UCSD-AML1 (cell line): ENCODE results near the gene GBF1.

ENCODE experiments used
- DNase-seq: peaks from one replicate; lab custom pipeline; 2025; ENCODE audit not compliant: unreplicated experiment; lab: John Stamatoyannopoulos, UW

Gene GBF1

DNA sequence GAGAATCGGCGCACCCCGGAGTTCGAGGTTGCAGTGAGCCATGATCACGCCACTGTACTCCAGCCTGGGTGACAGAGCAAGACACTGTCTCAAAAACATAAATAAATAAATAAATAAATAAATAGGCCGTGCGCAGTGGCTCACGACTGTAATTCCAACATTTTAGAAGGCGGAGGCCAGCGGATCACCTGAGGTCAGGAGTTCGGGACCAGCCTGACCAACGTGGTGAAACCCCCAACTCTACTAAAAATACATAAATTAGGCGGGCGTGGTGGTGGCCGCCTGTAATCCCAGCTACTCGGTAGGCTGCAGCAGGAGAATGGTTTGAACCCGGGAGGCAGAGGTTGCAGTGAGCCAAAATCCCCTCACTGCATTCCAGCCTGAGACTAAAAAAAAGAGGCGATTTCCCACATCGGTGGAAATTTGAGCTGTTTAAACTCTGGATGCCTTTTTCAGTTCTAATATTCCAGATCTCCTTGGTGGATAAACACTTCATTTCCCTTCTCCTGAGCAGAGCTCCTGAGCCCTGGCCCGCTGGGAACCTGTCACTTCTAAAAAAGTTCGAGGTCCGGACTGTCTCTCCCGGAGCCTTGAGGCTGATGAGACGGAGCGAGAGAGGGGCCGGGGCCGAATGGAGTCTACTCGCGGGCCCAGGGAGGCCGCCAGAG lies 148.2 kb downstream of the GBF1 start:
- DNase-seq: no peak

DNA sequence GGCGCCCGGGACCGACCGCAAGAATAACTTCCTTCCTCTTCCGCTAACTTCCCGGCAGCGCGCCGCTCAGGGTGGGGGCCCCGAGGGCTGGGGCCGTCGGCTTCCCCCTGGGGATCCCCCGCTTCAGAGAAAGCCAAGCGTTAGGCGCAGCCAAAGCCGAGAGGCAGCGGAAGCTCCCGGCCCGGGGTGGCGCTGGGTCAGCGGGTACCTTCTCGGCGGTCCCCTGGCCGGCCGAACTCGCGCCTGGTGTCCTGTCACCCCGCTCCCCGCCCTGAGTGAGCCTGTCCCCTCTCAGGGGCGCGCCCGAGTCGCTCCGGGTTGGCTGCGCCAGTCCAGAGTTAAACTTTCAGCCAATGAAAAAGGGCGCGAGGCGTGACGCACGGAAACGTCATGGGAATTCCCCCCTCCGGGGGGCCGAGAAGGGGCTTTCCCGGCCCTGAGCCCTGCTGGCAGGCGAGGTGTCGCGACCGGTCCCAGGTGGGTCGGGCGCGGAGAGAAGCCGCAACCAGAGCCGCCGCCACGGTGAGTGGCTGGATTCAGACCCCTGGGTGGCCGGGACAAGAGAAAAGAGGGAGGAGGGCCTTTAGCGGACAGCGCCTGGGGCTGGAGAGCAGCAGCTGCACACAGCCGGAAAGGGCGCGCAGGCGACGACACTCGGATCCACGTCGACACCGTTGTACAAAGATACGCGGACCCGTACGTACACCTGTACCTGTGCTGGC lies 148.9 kb downstream of the GBF1 start:
- peak; percentile 95 for DNase-seq

DNA sequence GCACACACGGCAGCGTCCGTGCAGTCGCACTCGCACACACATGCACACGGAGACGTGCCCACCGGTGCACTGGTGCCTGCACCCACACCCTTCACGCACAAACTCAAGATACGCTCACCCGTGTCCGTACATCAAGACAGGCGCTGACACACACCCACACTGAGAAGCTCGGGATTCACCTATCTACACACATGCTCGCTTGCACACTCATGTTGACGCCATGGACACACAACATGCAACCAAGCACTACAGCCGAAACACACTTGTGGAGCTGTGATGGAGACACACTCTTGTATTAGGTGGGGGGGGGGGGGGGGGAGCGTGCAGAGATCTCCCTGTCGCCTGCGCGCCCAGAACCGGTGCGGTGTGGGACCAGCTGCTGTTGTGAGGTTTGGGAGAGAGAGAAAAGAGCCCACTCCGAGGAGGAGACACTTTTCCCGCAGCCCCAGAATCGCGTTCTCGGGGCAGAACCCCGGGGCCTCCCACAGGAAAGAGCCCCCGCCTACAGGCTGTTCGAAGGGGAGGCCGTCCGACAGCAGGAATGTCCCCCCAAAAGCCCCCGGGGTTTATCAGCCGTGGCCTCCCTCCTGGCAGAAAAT lies 149.6 kb downstream of the GBF1 start:
- DNase-seq: no peak

DNA sequence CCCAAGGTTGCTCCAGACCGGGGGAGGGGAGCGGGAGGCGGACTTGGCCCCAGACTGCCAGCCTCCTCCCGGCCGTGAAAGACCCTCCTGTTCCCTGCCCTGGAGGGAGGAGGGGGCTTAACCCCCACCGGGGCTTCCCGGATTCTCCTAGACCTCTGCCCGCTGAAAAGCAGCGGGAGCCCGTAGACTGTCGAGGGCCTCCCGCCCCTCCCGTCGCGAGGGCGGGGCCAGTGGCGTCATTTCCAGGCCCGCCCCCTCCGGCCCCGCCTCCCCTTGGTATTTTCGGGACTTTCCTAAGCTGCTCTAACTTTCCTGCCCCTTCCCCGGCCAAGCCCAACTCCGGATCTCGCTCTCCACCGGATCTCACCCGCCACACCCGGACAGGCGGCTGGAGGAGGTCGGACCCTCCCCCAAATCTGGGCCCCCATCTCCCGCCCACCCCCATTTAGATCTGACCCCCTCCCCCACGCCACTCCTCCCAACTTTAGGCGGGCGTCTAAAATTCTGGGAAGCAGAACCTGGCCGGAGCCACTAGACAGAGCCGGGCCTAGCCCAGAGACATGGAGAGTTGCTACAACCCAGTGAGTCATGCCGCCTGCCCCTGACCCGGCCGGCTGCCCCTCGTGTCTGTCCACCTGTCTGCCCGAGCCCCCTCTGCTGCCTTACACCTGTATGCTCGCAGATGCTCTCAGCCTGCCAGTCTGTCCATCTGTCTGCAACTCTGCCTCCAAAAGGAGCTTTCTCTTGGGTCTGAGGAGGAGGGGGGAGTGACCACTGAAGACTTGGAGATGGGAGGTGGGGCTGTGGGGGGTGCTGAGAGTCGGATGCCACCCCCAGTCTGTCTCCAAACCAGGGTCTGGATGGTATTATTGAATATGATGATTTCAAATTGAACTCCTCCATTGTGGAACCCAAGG lies 150.3 kb downstream of the GBF1 start, which contains the start of gene NFKB2:
TSS of gene NFKB2 (plus strand) at position 306 of the 917 bp plus-strand sequence. CDS start at position 561, 255 bp downstream.
- DNase-seq: peak; percentile 92

DNA sequence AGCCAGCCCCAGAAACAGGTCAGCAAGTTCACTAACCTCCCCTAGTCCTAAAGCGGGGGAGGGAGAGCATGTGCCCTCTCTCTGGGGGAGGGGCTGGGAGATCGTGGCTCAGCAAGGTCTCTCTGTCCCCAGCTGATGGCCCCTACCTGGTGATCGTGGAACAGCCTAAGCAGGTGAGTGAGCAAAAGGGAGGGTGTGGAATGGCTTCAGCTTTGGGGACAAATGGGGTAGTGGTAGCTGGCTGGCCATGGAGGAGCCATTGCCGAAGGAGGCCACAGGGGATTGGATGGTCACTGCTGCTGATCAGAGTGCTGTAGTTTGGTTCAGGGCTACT lies 151.0 kb downstream of the GBF1 start:
- DNase-seq: no peak

DNA sequence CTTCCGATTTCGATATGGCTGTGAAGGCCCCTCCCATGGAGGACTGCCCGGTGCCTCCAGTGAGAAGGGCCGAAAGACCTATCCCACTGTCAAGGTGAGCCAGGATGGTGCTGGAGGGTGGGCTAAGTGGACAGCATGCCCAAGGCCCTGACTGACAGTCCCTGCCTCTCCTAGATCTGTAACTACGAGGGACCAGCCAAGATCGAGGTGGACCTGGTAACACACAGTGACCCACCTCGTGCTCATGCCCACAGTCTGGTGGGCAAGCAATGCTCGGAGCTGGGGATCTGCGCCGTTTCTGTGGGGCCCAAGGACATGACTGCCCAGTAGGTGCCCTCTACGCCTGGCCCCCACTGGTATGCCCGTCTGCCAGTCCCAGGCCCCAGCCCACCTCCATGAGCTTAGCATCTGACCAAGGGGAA lies 151.4 kb downstream of the GBF1 start:
- DNase-seq: no peak

DNA sequence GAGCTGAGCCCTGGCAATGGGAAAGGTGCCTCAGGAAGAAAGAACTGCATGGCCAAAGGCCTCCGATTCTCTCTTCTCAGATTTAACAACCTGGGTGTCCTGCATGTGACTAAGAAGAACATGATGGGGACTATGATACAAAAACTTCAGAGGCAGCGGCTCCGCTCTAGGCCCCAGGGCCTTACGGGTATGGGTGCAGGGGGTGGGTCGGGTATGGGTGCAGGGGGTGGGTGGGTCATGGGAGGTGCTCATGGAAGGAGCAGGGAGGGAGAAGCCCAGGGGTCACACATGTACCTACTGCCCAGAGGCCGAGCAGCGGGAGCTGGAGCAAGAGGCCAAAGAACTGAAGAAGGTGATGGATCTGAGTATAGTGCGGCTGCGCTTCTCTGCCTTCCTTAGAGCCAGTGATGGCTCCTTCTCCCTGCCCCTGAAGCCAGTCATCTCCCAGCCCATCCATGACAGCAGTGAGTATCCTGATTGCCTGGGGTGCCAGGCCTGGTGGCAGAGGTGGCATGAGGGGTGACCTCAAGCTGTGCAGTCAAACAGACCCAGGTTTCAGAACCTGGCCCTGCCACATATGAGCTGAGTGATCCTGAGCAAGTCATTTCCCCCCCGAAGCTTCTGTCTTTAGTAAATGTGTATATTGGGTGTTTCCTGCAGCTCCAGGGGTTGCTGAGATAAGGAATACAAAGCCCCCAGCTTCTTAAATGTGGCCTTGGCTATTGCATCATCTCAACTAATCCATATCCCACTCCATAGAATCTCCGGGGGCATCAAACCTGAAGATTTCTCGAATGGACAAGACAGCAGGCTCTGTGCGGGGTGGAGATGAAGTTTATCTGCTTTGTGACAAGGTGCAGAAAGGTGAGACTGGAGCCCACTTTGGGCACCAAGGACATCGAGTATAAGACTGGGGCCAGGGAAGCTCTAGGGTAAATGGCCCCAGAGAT lies 152.2 kb downstream of the GBF1 start:
- DNase-seq: no peak

DNA sequence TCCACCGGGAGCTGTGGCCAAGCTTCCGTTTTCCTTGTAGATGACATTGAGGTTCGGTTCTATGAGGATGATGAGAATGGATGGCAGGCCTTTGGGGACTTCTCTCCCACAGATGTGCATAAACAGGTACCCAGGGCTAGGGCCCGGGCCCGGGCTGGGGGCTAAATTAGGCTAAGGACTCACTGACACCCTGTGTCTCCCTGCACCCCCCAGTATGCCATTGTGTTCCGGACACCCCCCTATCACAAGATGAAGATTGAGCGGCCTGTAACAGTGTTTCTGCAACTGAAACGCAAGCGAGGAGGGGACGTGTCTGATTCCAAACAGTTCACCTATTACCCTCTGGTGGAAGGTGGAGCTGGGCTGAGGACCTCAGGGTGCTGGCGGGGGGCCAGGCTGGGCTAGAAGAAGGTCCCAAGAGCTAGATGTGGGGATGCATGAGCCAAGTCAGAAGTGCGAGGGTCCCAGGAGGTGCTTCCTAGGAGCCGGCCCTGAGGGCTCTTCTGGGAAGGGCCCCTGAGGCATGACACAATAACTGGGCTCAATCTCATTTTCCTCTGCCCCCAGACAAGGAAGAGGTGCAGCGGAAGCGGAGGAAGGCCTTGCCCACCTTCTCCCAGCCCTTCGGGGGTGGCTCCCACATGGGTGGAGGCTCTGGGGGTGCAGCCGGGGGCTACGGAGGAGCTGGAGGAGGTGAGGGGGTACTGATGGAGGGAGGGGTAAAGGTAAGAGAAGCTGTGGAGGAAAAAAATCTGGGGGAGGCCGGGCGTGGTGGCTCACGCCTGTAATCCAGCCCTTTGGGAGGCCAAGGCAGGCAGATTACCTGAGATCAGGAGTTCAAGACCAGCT lies 153.1 kb downstream of the GBF1 start:
- DNase-seq: no peak

DNA sequence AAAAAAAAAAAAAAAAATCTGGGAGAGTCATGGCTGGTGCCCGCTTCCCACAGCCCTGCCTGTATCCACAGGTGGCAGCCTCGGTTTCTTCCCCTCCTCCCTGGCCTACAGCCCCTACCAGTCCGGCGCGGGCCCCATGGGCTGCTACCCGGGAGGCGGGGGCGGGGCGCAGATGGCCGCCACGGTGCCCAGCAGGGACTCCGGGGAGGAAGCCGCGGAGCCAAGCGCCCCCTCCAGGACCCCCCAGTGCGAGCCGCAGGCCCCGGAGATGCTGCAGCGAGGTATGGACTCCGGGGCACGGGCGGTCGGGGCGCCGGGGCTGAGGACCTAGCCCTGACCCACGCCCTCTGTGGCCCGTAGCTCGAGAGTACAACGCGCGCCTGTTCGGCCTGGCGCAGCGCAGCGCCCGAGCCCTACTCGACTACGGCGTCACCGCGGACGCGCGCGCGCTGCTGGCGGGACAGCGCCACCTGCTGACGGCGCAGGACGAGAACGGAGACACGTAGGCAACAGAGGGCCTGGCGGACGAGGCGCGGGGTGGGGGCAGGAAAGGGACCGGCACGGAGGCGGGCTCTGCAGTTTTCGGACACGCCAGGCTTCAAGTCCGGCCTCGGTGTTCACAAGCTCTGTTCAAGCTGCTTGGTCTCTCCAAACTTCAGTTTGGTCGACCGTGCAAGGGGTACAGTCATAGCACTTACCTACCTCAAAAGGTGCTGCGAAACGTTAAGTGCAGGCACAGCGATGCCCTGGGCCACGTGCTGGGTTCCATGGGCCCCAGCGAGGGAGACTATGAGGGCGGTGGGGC lies 154.1 kb downstream of the GBF1 start:
- peak; percentile 88 for DNase-seq

DNA sequence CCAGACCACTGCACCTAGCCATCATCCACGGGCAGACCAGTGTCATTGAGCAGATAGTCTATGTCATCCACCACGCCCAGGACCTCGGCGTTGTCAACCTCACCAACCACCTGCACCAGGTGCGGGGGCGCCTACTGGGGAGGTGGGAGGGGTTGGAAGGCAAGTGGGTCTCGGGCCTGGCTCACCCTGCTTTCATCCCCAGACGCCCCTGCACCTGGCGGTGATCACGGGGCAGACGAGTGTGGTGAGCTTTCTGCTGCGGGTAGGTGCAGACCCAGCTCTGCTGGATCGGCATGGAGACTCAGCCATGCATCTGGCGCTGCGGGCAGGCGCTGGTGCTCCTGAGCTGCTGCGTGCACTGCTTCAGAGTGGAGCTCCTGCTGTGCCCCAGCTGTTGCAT lies 154.7 kb downstream of the GBF1 start:
- DNase-seq: no peak

DNA sequence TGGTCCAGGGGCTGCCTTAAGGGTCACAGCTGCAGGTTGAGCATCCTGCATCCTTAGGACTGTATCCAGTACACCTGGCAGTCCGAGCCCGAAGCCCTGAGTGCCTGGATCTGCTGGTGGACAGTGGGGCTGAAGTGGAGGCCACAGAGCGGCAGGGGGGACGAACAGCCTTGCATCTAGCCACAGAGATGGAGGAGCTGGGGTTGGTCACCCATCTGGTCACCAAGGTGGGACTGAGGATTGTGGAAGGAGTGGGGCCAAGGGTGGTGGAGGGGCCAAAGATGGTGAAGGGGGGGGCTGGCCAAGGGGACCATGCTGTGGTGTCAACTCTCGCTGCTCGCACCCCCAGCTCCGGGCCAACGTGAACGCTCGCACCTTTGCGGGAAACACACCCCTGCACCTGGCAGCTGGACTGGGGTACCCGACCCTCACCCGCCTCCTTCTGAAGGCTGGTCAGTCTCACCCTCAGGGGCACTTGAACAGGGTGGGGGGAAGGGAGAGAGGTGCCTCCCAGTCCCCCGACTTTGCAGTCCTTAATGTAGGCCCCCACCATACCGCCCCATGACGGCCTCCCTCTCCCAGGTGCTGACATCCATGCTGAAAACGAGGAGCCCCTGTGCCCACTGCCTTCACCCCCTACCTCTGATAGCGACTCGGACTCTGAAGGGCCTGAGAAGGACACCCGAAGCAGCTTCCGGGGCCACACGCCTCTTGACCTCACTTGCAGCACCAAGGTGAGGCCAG lies 155.4 kb downstream of the GBF1 start:
- no peak for DNase-seq

DNA sequence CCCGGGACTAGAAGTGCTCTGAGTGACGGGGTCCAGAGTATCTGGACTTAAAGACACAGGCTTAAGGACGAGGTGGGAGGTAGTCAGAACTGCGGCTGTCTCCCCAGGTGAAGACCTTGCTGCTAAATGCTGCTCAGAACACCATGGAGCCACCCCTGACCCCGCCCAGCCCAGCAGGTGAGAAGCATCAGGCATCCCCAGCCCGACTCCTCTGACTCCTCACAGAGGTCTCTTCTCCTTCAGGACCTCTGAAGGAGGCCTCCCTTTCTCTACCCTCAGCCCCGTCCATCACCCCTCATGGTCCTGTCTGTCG lies 156.0 kb downstream of the GBF1 start:
- DNase-seq: no peak

DNA sequence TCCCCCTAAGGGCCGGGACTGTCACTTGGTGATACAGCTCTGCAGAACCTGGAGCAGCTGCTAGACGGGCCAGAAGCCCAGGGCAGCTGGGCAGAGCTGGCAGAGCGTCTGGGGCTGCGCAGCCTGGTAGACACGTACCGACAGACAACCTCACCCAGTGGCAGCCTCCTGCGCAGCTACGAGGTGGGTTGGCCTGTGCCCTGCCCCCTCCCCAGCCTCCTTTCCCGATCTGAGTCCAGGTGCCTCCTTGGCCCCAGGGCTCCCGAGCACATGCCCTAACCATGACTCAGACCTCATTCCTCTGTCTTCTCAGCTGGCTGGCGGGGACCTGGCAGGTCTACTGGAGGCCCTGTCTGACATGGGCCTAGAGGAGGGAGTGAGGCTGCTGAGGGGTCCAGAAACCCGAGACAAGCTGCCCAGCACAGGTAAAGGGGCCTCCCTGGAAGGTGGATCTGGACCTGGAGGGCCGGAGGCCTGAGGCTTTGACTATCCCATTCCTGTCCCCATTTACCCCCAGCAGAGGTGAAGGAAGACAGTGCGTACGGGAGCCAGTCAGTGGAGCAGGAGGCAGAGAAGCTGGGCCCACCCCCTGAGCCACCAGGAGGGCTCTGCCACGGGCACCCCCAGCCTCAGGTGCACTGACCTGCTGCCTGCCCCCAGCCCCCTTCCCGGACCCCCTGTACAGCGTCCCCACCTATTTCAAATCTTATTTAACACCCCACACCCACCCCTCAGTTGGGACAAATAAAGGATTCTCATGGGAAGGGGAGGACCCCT lies 156.6 kb downstream of the GBF1 start:
- DNase-seq: no peak

DNA sequence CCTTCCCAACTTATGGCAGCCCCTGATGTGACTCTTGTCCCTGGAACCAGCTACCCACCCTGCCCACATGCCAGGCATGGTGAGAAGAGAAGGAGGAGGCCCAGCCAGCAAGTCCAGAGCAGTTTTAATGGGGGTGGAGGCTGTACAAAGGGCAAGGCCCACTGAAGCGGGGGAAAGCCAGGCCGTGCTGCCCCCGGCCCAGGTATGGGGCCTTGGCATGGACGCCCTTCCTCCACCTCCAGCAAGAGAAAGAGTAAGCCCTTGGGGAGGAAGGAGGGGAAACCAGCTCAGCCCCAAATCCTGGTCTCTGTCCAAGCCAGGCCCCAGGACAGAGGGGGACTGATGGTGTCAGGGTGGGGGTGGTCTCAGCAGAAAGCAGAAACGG lies 157.2 kb downstream of the GBF1 start:
- no peak for DNase-seq

DNA sequence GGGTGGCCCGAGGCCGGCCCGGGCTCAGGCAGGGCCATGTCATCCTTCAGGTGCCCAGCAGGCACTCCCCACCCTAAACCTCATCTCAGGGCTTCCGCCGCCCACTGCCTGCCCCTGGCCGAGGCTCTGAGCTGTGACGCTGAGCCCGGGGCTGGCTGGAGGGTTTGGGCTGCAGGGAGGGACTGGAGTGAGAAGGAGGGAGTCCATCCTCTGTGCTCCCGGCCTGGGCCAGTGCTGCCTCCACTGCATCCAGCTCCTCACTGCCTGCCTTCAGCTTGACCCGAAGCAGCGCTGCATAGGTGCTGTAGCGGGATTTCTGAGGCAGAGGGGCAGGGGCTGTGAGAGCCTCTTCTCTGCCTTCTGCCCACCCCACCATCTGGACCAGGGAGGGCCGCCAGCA lies 157.8 kb downstream of the GBF1 start:
- no peak for DNase-seq

DNA sequence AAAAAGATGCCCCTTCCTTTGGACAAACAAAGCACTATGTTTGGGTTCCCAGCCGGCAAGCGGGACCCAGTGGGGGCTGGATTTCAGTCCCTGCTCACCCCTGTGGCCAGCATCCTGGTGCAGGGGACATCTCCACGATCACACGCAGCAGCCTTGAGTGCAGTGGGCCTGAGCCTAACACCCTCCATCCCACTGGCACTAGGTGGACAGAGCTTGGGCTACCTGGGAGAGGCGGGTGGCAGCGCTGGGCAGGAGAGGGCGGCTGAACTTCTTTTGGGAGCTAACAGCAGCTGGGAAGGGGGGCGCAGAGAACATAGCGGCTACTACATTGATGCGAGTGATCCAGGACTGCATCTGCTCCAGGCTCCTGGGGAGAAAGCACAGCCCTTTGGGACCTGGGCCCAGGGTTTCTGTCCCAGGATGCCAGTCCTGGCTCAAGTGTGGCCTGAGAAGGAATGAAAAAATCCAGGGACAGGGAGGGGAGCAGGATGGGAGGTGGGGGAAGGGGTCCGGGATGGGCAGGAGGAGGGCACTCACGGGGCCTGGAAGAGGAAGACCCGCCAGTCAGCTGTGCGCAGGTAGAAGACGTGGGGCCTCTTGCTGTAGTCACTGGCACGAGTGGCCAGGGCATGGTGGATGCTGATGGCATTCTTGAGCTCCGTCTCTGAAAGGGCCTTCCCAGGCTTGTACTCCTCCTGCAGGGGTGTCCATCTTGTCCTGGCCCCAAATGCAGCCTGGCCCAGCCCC lies 159.2 kb downstream of the GBF1 start:
- no peak for DNase-seq
